ENCODE results near the gene ACTR3. TPM values are rescaled to one million over a fixed set of nuclear protein-coding genes. Genes with fewer than 3 reads are reported as not detected.
A peak's percentile ranks its signal among the peaks of the same experiment; 100 is the strongest.
"Not testable (repeated sequence)": the region's sequence is repeated elsewhere in the genome, so short reads cannot be mapped to it uniquely, and the experiment has no call there.

ACTR3 gene
- 155 TPM for total RNA-seq

GRCh38 chr2:113889471-113890252 lies at the start of gene ACTR3:
TSS of gene ACTR3 (plus strand) at chr2:113890089. CDS start at chr2:113890280, 191 bp downstream.
- DNase-seq: peak; percentile 97

DNA sequence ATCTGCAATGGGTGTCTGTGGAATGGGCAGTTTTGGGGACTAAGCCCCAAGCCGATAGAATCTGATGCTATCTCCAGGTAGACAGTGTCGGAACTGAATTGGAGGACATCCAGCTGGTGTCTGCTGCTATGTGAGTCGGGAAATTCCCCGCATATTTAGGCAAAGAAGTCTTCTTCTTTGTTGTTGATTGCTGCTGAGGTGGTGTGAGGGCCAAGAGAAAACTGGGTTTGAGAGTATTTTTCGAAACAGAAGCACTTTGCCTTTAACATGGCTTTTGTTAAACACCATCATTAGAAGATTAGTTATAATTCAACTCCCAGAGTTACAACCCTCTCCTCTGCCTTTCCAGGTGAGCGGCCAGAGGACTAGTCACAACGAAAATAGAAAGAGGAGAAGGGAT lies 49.4 kb upstream of the ACTR3 start:
- no peak for DNase-seq

GRCh38 chr2:113842919-113843736 lies 46.8 kb upstream of the ACTR3 start:
- peak; percentile 6 for DNase-seq

DNA sequence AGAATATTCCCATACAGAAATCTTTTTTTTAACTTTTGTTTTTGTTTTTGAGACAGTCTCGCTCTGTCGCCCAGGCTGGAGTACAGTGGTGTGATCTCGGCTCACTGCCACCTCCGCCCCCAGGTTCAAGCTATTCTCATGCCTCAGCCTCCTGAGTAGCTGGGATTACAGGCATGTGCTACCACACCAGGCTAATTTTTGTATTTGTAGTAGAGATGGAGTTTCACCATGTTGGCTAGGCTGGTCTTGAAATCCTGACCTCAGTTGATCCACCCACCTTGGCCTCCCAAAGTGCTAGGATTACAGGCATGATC lies 46.2 kb upstream of the ACTR3 start:
- not testable (repeated sequence) for DNase-seq

- DNase-seq: no peak
Observed at GRCh38 chr2:113845261-113845660, 44.6 kb upstream of the ACTR3 start.

DNA sequence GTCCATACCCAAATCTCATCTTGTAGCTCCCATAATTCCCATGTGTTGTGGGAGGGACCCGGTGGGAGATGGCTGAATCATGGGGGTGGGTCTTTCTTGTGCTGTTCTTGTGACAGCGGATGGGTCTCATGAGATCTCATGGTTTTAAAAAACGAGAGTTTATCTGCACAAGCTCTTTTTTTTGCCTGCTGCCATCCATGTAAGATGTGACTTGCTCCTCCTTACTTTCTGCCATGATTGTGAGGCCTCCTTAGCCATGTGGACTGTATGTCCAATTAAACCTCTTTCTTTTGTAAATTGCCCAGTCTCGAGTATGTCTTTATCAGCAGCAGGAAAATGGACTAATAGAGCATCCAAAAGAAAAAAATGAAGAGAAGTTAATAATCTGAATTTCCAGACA lies 44.1 kb upstream of the ACTR3 start:
- not testable (repeated sequence) for DNase-seq

DNA sequence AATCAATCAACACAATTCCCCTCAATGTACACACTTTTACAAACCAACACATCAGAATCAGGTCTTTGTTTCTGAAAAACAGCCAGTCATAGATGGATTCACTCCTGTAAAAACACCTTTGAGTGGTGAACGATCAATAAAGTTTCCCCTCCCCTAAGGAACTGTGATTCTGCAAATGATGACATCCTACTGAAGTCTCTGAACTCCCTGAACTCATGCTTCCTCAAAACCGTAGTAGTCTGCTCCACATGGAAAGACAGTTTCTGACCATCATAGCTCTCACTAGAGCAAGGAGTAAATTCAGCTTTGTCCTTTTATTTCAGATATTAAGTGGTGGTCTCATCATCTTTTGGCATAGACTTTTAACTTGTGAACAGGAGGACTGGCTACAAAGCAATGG lies 43.5 kb upstream of the ACTR3 start:
- no peak for DNase-seq

GRCh38 chr2:113847144-113847543 lies 42.7 kb upstream of the ACTR3 start:
- no peak for DNase-seq

DNA sequence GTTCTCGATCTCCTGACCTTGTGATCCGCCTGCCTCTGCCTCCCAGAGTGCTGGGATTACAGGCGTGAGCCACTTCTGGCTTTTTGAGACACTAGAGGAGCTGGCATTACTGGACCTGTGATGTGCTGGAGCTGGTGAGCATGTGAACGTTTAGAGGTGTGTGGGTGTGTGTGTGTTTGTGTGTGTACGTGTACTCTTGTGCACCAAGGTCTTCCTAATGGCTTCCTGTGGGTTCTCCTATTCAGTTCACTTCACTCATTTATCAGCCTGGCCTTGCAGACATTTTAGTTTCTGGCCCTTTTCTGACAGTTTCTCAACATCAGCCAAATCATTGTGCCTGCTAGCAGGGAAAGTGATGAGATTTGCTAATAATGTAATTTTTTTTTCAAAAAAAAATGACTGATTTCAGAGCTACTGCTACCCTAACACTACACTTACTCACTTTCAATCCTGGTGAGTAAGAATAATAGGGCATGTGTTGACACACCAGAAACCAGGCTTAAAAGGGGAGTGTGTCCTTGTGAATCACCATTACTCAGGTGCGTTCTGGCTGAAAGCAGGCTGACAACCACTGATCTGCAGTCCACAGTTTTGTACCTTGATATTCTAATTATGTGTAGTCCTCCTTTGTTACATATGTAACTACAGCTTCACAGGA lies 41.0 kb upstream of the ACTR3 start:
- DNase-seq: no peak

- no peak for DNase-seq
Observed at GRCh38 chr2:113850687-113851086, 39.2 kb upstream of the ACTR3 start.

DNA sequence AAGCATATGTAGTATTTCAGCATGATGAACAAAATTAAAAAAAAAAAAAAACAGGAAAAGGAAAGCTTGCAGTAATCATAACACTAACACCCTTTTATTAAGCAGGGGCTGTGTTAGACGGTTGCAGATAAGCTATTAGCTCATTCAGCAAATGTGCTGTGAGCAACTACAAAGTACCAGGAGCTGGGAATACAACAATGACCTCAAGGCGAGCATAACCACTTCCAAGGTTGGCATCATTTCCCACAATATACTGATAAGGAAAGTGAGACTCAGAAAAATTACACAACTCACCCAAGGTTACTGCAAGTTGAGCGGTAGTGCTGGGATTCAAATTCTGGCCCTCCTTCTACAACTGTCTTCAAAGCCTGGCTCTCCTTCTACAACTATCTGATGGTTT lies 38.2 kb upstream of the ACTR3 start:
- DNase-seq: no peak

GRCh38 chr2:113854208-113854607 lies 35.7 kb upstream of the ACTR3 start:
- DNase-seq: no peak

DNA sequence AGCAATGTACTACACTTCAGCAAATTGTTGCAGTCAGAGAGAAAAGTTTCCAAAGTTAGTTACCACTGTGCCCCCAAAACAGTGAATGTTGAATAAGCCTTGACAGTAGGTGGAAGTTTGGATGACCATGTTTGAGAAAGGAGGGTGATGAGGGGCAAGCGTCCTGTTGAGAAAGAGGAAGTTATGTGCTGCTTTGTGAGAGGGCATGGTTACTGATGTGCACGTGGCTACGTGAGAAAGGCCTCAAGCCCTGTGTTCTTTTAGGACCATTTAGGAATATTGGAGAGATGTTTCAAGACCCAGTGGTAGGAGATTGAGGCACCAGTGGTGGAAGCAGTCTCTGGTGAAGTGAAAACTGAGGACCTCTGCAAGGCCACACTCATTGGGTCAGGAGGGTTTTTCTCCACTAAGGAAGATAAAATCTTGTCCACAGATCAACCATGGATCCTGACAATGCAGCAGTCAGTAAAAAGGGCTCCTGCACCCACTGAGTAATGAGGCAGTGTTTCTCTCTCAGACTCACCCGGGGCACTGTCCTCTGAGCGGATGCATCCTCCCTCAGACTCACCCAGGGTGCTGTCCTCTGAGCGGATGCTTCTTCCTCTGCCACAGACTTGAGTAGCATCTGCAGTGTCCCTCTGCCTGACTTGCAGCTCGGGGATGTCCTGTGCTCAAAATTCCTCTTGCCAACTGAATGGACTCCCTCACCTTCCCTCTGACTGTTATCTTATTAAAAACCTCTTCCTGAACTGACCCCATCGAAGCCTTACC lies 34.7 kb upstream of the ACTR3 start:
- DNase-seq: no peak

DNA sequence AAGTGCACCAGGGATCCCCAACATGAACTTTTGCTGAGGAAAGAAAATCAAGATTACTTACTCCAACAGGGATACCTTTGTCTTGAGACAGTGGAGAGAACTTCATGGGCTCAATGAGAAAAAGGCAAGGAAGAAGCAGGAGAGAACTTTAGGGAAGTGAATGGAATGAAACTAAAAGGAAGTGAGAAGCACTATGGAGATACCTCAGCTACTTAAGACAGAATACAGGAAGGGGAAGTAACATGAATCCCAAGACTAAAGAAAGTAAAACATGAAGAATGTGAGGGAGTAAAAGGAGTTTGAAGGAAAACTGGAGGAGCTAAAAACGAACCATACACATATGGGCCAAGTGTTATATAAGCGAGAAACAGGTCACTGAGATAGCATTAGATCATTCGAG lies 32.4 kb upstream of the ACTR3 start:
- DNase-seq: no peak

GRCh38 chr2:113858764-113859163 lies 31.1 kb upstream of the ACTR3 start:
- no peak for DNase-seq

GRCh38 chr2:113861740-113862139 lies 28.1 kb upstream of the ACTR3 start:
- no peak for DNase-seq

GRCh38 chr2:113863144-113863543 lies 26.7 kb upstream of the ACTR3 start:
- DNase-seq: no peak

DNA sequence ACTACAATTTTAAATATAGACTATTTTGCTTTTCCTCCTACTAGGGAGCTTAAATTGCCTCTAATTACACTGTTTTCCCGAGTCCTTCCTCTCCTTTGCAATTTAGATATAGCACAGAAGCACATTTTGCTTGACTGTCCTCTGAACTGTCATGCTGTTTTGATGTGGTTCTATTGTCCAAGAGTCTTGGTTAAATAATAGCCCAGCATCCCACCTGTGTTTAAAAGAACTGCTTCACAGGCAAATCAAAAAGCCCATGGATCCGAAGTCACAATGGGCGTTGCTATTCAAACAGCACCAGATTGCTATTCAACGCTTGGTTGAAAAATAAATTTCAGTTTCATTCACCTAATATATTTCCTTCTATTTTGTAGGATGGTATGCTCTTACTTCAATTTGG lies 22.3 kb upstream of the ACTR3 start:
- DNase-seq: no peak

DNA sequence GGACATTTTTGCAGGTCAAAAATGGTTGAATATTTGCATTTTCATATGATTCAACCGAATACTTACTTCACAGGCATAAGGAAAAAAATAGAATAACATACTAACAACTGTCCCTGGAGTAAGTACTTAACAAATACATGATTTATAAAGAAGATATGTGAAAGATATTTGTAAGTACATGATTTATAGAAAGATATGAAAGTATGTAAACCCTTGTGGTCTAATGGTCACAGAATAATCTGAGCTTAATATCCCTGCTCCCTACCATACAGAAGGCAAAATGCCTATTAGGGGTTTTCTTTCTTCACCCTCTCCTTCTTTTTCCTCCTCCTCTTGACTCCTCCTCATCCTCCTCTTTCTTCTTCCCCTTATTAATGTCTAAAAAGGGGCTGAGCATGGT lies 20.6 kb upstream of the ACTR3 start:
- no peak for DNase-seq

DNA sequence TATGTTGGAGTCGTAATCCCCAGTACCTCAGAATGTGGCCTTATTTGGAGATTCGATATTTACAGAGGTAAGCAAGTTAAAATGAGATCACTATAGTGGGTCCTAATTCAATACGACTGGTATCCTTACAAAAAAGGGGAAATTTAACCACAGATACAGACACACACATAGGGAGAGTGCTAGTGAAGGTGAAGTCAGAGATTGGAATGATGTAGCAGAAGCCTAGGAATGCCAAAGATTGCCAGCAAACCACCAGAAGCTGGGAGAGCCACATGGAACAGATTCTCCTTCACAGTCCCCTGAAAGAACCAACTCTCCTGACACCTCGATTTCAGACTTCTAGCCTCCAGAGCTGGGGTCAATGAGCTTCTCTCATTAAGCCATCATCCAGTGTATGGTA lies 17.7 kb upstream of the ACTR3 start:
- DNase-seq: no peak

GRCh38 chr2:113873867-113874266 lies 16.0 kb upstream of the ACTR3 start:
- no peak for DNase-seq

DNA sequence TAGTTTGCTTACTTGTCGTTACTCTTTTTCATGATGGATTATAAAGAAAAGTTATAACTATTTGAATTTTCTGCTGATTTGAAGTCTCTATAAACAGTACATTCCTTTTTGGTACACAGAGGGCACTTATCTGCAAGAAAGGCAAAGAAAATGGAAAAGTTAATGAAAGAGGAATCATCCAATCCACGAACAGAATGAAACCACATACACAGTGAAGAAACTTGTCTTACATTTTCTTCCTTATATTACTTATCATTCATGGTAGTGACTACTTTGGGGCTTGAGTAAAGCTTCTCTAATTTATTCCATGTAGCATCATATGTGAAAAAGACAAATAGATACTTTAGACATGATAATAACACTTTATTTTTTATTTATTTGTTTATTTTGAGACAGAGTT lies 14.8 kb upstream of the ACTR3 start:
- DNase-seq: no peak
